Activated B cell treated with CpG ODN at 0.5 μM for 24 hours (primary cell): ENCODE data around the gene HIP1R. TPM values are rescaled to one million over a fixed set of nuclear protein-coding genes. Genes with fewer than 3 reads are reported as not detected.

Experiments used
- ATAC-seq: fragments of 200-7000 bp; cut with Tn5 transposase; one replicate; pipeline ENCODE4 v1.10.0; 2021; ENCODE audit warnings: low read depth, mild to moderate bottlenecking, moderate library complexity
- CTCF ChIA-PET: fragments of 350-600 bp; sonication (Branson Sonifier 250); formaldehyde crosslinking; loops from one replicate; lab custom pipeline; 2021; ENCODE audit warnings: antibody characterized with exemption; lab: Charles Lee
- POLR2A ChIA-PET: fragments of 350-600 bp; sonication (Branson Sonifier 250); formaldehyde crosslinking; loops from one replicate; lab custom pipeline; 2021; ENCODE audit warnings: antibody characterized with exemption; lab: Charles Lee
- DNase-seq: peaks from one replicate; pipeline ENCODE4 v3.0.0; 2022
- H3K27ac Mint-ChIP-seq: one replicate; pipeline ENCODE4 v1.8.0; 2020; ENCODE audit warnings: mixed read lengths
- H3K27me3 Mint-ChIP-seq: one replicate; pipeline ENCODE4 v1.8.0; 2021; ENCODE audit warnings: mixed read lengths
- H3K36me3 Mint-ChIP-seq: one replicate; pipeline ENCODE4 v1.8.0; 2021; ENCODE audit warnings: low read depth, mixed read lengths
- H3K4me1 Mint-ChIP-seq: one replicate; pipeline ENCODE4 v1.8.0; 2021; ENCODE audit warnings: mixed read lengths
- H3K4me3 Mint-ChIP-seq: one replicate; pipeline ENCODE4 v1.8.0; 2020; ENCODE audit warnings: mild to moderate bottlenecking, mixed read lengths
- H3K9me3 Mint-ChIP-seq: one replicate; pipeline ENCODE4 v1.8.0; 2020; ENCODE audit warnings: mixed read lengths
- CTCF ChIP-seq: fragments of 200-600 bp; IDR thresholded peaks from one replicate; pipeline ENCODE4 v1.8.0; 2022; ENCODE audit warnings: antibody characterized with exemption, mild to moderate bottlenecking
- intact Hi-C: fragments of 100-400 bp; cut with micrococcal nuclease; formaldehyde crosslinking; loops from one replicate; pipeline ENCODE4 v1.15.1; 2024
- total RNA-seq: library from RNA; stranded (reverse); gene quantifications from 2 replicates; pipeline ENCODE4 v1.2.3, GENCODE V29; 2022

Gene HIP1R
- total RNA-seq, 1 donor from 2014 or later, result 154 TPM

GRCh38 chr12:122845041-122845864 is 10.0 kb downstream of the HIP1R start:
- Mint-ChIP-seq H3K4me3 (no peak overlapping the region), H3K27ac (peak overlapping the region; percentile 30), H3K27me3 (no peaks in the 10 kb centered on the region), H3K9me3 (no peaks in the 10 kb centered on the region), H3K4me1 (peaks cover 44% of the 10 kb centered on the region), H3K36me3 (peaks cover 40% of the 10 kb centered on the region)
- CTCF ChIA-PET, result no interaction called here
- no peak for TF ChIP-seq CTCF
- no peak for DNase-seq
- intact Hi-C loops, result no loop called here
- POLR2A ChIA-PET, result interaction anchor here (1.0 to 2.5 kb wide), 4 partner anchors 8 to 40 kb away, joined by 3 to 9 read pairs (median 4); no protein-coding TSS in a partner anchor
- no peak for ATAC-seq

- no peak overlapping the region for H3K27ac Mint-ChIP-seq
- TF ChIP-seq CTCF, result no peak
- CTCF ChIA-PET, result interaction anchor here (1.4 kb wide), 1 partner anchor 52 kb away, joined by 5 read pairs; no protein-coding TSS in a partner anchor
- peaks cover 37% of the 10 kb centered on the region for H3K36me3 Mint-ChIP-seq
- H3K9me3 Mint-ChIP-seq, result no peaks in the 10 kb centered on the region
- H3K4me1 Mint-ChIP-seq, result peaks cover 38% of the 10 kb centered on the region
- DNase-seq (no peak), ATAC-seq (no peak)
- H3K27me3 Mint-ChIP-seq, result no peaks in the 10 kb centered on the region
- intact Hi-C loops, result no loop called here
- H3K4me3 Mint-ChIP-seq, result no peak overlapping the region
- POLR2A ChIA-PET, result interaction anchor here (1.0 to 2.5 kb wide), 3 partner anchors 9 to 41 kb away, joined by 3 to 9 read pairs (median 3); no protein-coding TSS in a partner anchor
Observed at GRCh38 chr12:122845865-122846621, 10.8 kb downstream of the HIP1R start.

DNA sequence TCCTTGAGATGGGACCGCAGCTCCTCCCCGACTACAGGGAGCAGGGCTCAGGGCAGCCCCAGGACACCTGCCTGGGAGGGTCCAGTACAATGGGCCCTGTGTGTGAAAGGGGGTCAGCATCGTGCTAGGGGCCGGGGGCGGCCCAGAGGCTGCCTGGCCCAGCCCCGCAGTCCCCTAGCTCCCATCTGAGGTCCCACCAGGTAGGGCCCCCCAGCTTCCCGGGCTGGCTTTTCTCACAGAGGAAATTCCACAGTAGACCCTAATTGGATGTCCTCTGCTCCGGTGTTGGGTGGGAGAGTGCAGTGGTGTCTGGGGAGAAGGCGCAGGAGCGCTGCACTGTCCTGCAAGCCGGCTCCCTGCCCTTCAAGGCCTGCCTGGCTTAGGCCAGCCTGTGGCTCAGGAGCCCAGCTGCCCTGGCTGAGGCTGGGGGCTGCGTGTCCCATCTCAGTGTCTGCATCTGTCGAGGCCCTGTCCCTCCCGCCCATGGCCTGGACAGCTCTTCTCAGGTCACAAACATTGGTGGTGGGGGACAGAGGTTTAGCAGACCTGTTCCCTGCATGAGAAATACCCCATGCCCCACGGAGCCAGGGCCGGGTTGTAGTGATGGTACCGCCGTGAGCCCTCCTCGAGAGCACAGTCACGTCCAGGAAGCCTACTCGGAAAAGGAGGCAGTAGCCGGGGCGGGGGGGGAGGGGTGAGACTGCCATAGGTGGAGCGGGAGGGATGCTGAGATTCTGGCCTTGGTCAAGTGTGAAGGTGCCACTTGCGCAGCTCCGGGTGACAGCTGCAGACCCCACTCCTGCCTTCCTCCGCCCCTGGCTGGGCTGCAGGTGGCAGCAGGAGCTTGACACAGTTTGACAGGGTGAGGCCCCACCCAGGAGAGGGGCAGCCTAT is 11.6 kb downstream of the HIP1R start:
- H3K27me3 Mint-ChIP-seq, result no peaks in the 10 kb centered on the region
- no peak overlapping the region for H3K27ac Mint-ChIP-seq
- TF ChIP-seq CTCF, result no peak
- H3K36me3 Mint-ChIP-seq, result peaks cover 40% of the 10 kb centered on the region
- H3K9me3 Mint-ChIP-seq, result no peaks in the 10 kb centered on the region
- DNase-seq (no peak), ATAC-seq (no peak)
- POLR2A ChIA-PET, result interaction anchor here (1.0 to 2.5 kb wide), 4 partner anchors 10 to 42 kb away, joined by 3 to 9 read pairs (median 4); no protein-coding TSS in a partner anchor
- CTCF ChIA-PET, result interaction anchor here (1.4 kb wide), 1 partner anchor 53 kb away, joined by 5 read pairs; no protein-coding TSS in a partner anchor
- H3K4me1 Mint-ChIP-seq, result peaks cover 30% of the 10 kb centered on the region
- intact Hi-C loops, result no loop called here
- no peak overlapping the region for H3K4me3 Mint-ChIP-seq

DNA sequence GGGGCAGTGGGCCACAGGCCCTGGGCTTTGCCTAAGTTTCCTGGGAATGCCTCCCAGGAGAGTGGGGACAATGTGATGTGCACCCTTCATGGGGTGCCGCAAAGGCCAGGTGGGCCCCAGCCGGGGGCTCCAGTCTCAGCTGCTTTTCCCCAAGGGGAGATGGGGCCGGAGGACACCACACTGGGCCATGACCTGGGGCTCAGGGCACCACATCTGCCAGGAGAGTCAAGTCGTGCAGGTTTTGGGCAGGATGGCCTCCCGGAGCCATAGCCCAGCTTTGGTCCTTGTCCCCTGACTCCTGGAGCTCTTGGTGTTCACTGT is 12.2 kb downstream of the HIP1R start:
- CTCF ChIA-PET, result no interaction called here
- H3K4me1 Mint-ChIP-seq, result peaks cover 24% of the 10 kb centered on the region
- intact Hi-C loops, result no loop called here

More for the DNA sequence above, 12.2 kb downstream of the HIP1R start:
- H3K9me3 Mint-ChIP-seq, result no peaks in the 10 kb centered on the region
- H3K27me3 Mint-ChIP-seq, result no peaks in the 10 kb centered on the region
- no peak overlapping the region for H3K27ac Mint-ChIP-seq
- POLR2A ChIA-PET, result interaction anchor here (1.2 to 2.5 kb wide), 2 partner anchors 11 to 39 kb away, joined by 4 to 9 read pairs; no protein-coding TSS in a partner anchor
- no peak for ATAC-seq
- no peak for DNase-seq
- H3K36me3 Mint-ChIP-seq, result peaks cover 43% of the 10 kb centered on the region
- no peak overlapping the region for H3K4me3 Mint-ChIP-seq
- TF ChIP-seq CTCF, result no peak
